ENCODE results near the gene MEFV.

The MEFV gene

GRCh38 chr16:3256146-3256865 is at the start of gene MEFV:
Gene MEFV (minus strand): TSS chr16:3256633. CDS start chr16:3256587, 46 bp downstream.
- no peaks in the 10 kb centered on the region for H3K4me1 ChIP-seq (ENCODE audit: control insufficient read depth, insufficient read depth, low read length)
- peaks cover 0 to 9% of the 10 kb centered on the region in 2 donors for H3K27me3 ChIP-seq (ENCODE audit: control insufficient read depth in 1 of 2, insufficient read depth in 2 of 2, low read length in 2 of 2)
- H3K9me3 ChIP-seq (ENCODE audit: control insufficient read depth in 2 of 2, low read length in 2 of 2), result no peaks in the 10 kb centered on the region
- no peak within 1 kb of the TSS for H3K27ac ChIP-seq (ENCODE audit: low read length)
- H3K4me3 ChIP-seq (ENCODE audit: low read length in 2 of 2), result no peak within 1 kb of the TSS
- H3K36me3 ChIP-seq (ENCODE audit: control insufficient read depth in 2 of 2, insufficient read depth in 2 of 2, low read length in 2 of 2), result no peaks in the 10 kb centered on the region
- no peak within 1 kb of the TSS for H3K9ac ChIP-seq (ENCODE audit: low read length in 2 of 2)

GRCh38 chr16:3306078-3306477 is 49.6 kb upstream of the MEFV start:
- Histone ChIP-seq H3K4me3 (ENCODE audit: low read length in 2 of 2) (peak overlapping the region; percentile 88 to 93), H3K27ac (ENCODE audit: low read length) (peak overlapping the region; percentile 88), H3K27me3 (ENCODE audit: control insufficient read depth in 1 of 2, insufficient read depth in 2 of 2, low read length in 2 of 2) (no peaks in the 10 kb centered on the region), H3K36me3 (ENCODE audit: control insufficient read depth in 2 of 2, insufficient read depth in 2 of 2, low read length in 2 of 2) (peaks cover 12 to 25% of the 10 kb centered on the region in 2 donors), H3K4me1 (ENCODE audit: control insufficient read depth, insufficient read depth, low read length) (peaks cover 6% of the 10 kb centered on the region), H3K9me3 (ENCODE audit: control insufficient read depth in 2 of 2, low read length in 2 of 2) (peaks cover 9 to 28% of the 10 kb centered on the region in 2 donors), H3K9ac (ENCODE audit: low read length in 2 of 2) (peak overlapping the region; percentile 85 to 90)

GRCh38 chr16:3305109-3306068 is 49.0 kb upstream of the MEFV start, which contains the start of the genes TIGD7 and ZNF75A:
Gene TIGD7 (minus strand): TSS chr16:3305430. CDS start chr16:3300614, 4,816 bp downstream.
Gene ZNF75A (plus strand): TSS chr16:3305497. CDS start chr16:3308429, 2,932 bp downstream.
- H3K9ac ChIP-seq (ENCODE audit: low read length in 2 of 2), result peak within 1 kb of the TSS; percentile 85 to 90
- peaks cover 11 to 26% of the 10 kb centered on the region in 2 donors for H3K36me3 ChIP-seq (ENCODE audit: control insufficient read depth in 2 of 2, insufficient read depth in 2 of 2, low read length in 2 of 2)
- no peaks in the 10 kb centered on the region for H3K27me3 ChIP-seq (ENCODE audit: control insufficient read depth in 1 of 2, insufficient read depth in 2 of 2, low read length in 2 of 2)
- peak within 1 kb of the TSS; percentile 88 to 93 for H3K4me3 ChIP-seq (ENCODE audit: low read length in 2 of 2)
- H3K9me3 ChIP-seq (ENCODE audit: control insufficient read depth in 2 of 2, low read length in 2 of 2), result peaks cover 12 to 27% of the 10 kb centered on the region in 2 donors
- peaks cover 6% of the 10 kb centered on the region for H3K4me1 ChIP-seq (ENCODE audit: control insufficient read depth, insufficient read depth, low read length)
- peak within 1 kb of the TSS; percentile 88 for H3K27ac ChIP-seq (ENCODE audit: low read length)

GRCh38 chr16:3304370-3304769 is 47.9 kb upstream of the MEFV start:
- Histone ChIP-seq H3K36me3 (ENCODE audit: control insufficient read depth in 2 of 2, insufficient read depth in 2 of 2, low read length in 2 of 2) (peaks cover 13 to 30% of the 10 kb centered on the region in 2 donors), H3K9ac (ENCODE audit: low read length in 2 of 2) (peak overlapping the region; percentile 85 to 90), H3K4me1 (ENCODE audit: control insufficient read depth, insufficient read depth, low read length) (peaks cover 6% of the 10 kb centered on the region), H3K27ac (ENCODE audit: low read length) (no peak overlapping the region), H3K9me3 (ENCODE audit: control insufficient read depth in 2 of 2, low read length in 2 of 2) (peaks cover 12 to 30% of the 10 kb centered on the region in 2 donors), H3K4me3 (ENCODE audit: low read length in 2 of 2) (peak overlapping the region; percentile 88 to 93), H3K27me3 (ENCODE audit: control insufficient read depth in 1 of 2, insufficient read depth in 2 of 2, low read length in 2 of 2) (no peaks in the 10 kb centered on the region)

GRCh38 chr16:3295783-3296182 is 39.4 kb upstream of the MEFV start:
- Histone ChIP-seq H3K9ac (ENCODE audit: low read length in 2 of 2) (no peak overlapping the region), H3K36me3 (ENCODE audit: control insufficient read depth in 2 of 2, insufficient read depth in 2 of 2, low read length in 2 of 2) (peaks cover 20 to 36% of the 10 kb centered on the region in 2 donors), H3K9me3 (ENCODE audit: control insufficient read depth in 2 of 2, low read length in 2 of 2) (peaks cover 15 to 51% of the 10 kb centered on the region in 2 donors)

GRCh38 chr16:3295209-3295608 is 38.8 kb upstream of the MEFV start:
- no peaks in the 10 kb centered on the region for H3K27me3 ChIP-seq (ENCODE audit: control insufficient read depth in 1 of 2, insufficient read depth in 2 of 2, low read length in 2 of 2)
- H3K9me3 ChIP-seq (ENCODE audit: control insufficient read depth in 2 of 2, low read length in 2 of 2), result peaks cover 18 to 55% of the 10 kb centered on the region in 2 donors
- H3K36me3 ChIP-seq (ENCODE audit: control insufficient read depth in 2 of 2, insufficient read depth in 2 of 2, low read length in 2 of 2), result peaks cover 26 to 38% of the 10 kb centered on the region in 2 donors
- H3K4me3 ChIP-seq (ENCODE audit: low read length in 2 of 2), result no peak overlapping the region
- no peak overlapping the region for H3K27ac ChIP-seq (ENCODE audit: low read length)
- no peak overlapping the region for H3K9ac ChIP-seq (ENCODE audit: low read length in 2 of 2)
- H3K4me1 ChIP-seq (ENCODE audit: control insufficient read depth, insufficient read depth, low read length), result peaks cover 2% of the 10 kb centered on the region

More at GRCh38 chr16:3295783-3296182, 39.4 kb upstream of the MEFV start:
- peaks cover 2% of the 10 kb centered on the region for H3K4me1 ChIP-seq (ENCODE audit: control insufficient read depth, insufficient read depth, low read length)
- no peak overlapping the region for H3K27ac ChIP-seq (ENCODE audit: low read length)
- no peak overlapping the region for H3K4me3 ChIP-seq (ENCODE audit: low read length in 2 of 2)
- H3K27me3 ChIP-seq (ENCODE audit: control insufficient read depth in 1 of 2, insufficient read depth in 2 of 2, low read length in 2 of 2), result no peaks in the 10 kb centered on the region

- Histone ChIP-seq H3K27ac (ENCODE audit: low read length) (no peak overlapping the region), H3K4me3 (ENCODE audit: low read length in 2 of 2) (peak overlapping the region in 1 of 2 donors; percentile 0), H3K4me1 (ENCODE audit: control insufficient read depth, insufficient read depth, low read length) (peaks cover 2% of the 10 kb centered on the region), H3K9me3 (ENCODE audit: control insufficient read depth in 2 of 2, low read length in 2 of 2) (peaks cover 26 to 70% of the 10 kb centered on the region in 2 donors), H3K36me3 (ENCODE audit: control insufficient read depth in 2 of 2, insufficient read depth in 2 of 2, low read length in 2 of 2) (peaks cover 45 to 51% of the 10 kb centered on the region in 2 donors), H3K9ac (ENCODE audit: low read length in 2 of 2) (no peak overlapping the region), H3K27me3 (ENCODE audit: control insufficient read depth in 1 of 2, insufficient read depth in 2 of 2, low read length in 2 of 2) (no peaks in the 10 kb centered on the region)
Observed at GRCh38 chr16:3292604-3293003, 36.2 kb upstream of the MEFV start.

GRCh38 chr16:3289998-3290673 is 33.7 kb upstream of the MEFV start:
- Histone ChIP-seq H3K27me3 (ENCODE audit: control insufficient read depth in 1 of 2, insufficient read depth in 2 of 2, low read length in 2 of 2) (no peaks in the 10 kb centered on the region), H3K4me3 (ENCODE audit: low read length in 2 of 2) (peak overlapping the region in 1 of 2 donors; percentile 29), H3K9ac (ENCODE audit: low read length in 2 of 2) (no peak overlapping the region), H3K27ac (ENCODE audit: low read length) (no peak overlapping the region), H3K36me3 (ENCODE audit: control insufficient read depth in 2 of 2, insufficient read depth in 2 of 2, low read length in 2 of 2) (peaks cover 57 to 68% of the 10 kb centered on the region in 2 donors), H3K4me1 (ENCODE audit: control insufficient read depth, insufficient read depth, low read length) (peaks cover 3% of the 10 kb centered on the region), H3K9me3 (ENCODE audit: control insufficient read depth in 2 of 2, low read length in 2 of 2) (peaks cover 26 to 72% of the 10 kb centered on the region in 2 donors)

GRCh38 chr16:3285131-3285530 is 28.7 kb upstream of the MEFV start:
- H3K27ac ChIP-seq (ENCODE audit: low read length), result no peak overlapping the region
- H3K4me3 ChIP-seq (ENCODE audit: low read length in 2 of 2), result peak overlapping the region; percentile 99
- peaks cover 32 to 38% of the 10 kb centered on the region in 2 donors for H3K36me3 ChIP-seq (ENCODE audit: control insufficient read depth in 2 of 2, insufficient read depth in 2 of 2, low read length in 2 of 2)
- H3K4me1 ChIP-seq (ENCODE audit: control insufficient read depth, insufficient read depth, low read length), result peaks cover 22% of the 10 kb centered on the region
- no peaks in the 10 kb centered on the region for H3K27me3 ChIP-seq (ENCODE audit: control insufficient read depth in 1 of 2, insufficient read depth in 2 of 2, low read length in 2 of 2)
- peaks cover 7 to 33% of the 10 kb centered on the region in 2 donors for H3K9me3 ChIP-seq (ENCODE audit: control insufficient read depth in 2 of 2, low read length in 2 of 2)
- H3K9ac ChIP-seq (ENCODE audit: low read length in 2 of 2), result no peak overlapping the region
